A549 treated with AZD2906 at 1 μM for 4 hours (cell line): ENCODE measurements around the gene VASH2. TPM values are rescaled to one million over a fixed set of nuclear protein-coding genes. Genes with fewer than 3 reads are reported as not detected.

Experiments
- total RNA-seq: library from RNA; stranded (reverse); fragments of 200-300 nt; extraction: Qiagen RNA extraction; gene quantifications from 5 replicates; pipeline ENCODE4 v1.2.3, GENCODE V29; 2022

The VASH2 gene
- total RNA-seq = 2.2 to 3.9 TPM (median 2.8 TPM) in 5 replicates

DNA sequence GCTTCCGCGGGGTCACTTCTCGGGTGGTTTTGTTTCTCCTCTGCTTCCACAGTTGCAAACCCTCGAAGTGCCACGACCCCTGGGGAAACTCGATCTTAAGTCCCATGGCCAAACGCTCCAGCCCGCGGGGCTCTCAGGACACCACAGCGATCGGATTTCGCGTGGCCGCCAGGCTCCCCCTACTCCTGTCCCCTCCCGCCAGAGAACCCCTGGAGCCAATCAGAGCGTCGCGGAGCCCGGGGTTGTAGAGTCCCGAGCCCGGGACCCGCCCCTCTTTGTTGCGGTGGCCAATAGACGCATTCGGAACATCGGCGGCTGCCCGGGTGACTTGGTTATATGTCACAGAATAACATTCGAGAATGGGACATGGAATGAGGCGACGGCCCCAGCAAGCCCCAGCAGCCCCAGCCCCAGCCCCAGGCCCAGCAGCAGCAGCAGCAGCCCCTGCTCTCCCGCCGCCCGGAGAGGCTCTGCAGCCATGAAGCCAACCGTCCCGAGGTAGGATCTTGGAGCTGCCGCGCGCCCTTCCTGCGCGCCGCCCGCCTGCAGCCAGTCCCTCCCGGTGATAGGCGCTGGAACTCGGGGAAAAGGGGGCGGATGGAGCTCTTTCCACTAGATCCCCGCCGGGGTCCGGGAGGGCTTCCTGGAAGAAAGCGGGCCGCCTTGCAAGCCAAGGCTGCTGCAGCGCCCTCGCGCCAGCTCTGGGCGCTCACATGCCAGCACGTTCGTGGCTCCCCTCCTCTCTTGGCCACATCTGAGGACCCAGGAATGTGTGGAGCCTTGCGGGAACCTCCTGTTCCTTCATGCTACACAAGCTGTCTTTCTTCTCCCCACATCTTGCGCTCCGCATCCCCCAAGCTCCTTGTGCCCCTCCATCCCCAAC, at the start of gene VASH2:
TSS of gene VASH2 (plus strand) at position 299 of the 883 bp plus-strand sequence. CDS start 1,002 bp downstream, outside the sequence.

DNA sequence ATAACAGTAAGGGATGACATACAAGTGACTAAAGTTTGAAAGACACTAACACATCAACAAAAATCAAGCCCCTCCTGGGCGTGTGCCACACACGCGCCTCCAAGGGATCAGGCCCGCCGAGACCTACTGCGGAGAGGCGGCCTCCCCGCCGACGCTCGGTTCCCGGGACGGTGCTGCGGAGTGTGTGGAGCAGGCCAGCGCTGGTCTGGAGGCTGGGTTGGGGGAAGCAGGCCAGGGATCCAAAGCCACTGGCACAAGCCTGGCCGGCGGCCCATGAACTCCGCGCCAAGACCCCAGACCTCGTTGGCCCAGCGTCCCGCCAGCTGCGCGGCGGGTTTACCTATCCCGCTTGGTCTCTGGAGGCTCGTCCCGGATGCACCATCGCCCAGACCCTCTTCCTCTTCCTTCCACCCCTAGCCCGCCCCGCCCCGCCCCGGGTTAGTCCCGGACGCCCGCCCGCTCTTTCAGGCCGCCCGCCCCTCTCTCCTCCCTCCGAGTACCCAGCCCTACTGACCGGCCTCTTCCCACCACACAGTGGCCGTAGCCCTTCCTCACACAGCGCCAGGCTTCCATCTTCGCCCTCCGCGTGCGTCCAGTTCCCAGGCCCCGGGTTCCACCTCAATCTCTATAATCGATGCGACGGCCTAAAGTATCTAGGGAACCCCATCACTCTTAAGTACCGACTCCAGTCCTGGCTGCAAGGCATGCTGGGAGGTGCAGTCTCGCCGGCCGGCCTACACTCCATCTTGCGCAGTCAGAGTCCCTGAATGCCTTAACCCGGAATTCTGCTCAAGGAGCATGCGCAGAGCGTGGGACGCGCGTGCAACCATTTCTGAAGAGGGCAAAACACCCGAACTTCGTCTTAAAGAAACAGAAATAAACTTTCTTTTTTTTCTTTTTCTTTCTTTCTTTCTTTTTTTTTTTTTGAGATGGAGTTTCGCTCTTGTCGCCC, 65.0 kb downstream of the VASH2 start, which contains the start of gene ANGEL2:
TSS of gene ANGEL2 (minus strand) at position 769 of the 952 bp plus-strand sequence. CDS start at position 573, 196 bp downstream.

Other genes with a start within 250 kb of the VASH2 start
- 26.8 to 41.1 TPM (median 30.6 TPM) in 5 replicates for gene NSL1, start 158.8 kb upstream of the VASH2 start, total RNA-seq
- 10.7 to 16.1 TPM (median 12.1 TPM) in 5 replicates for gene TATDN3, start 158.6 kb upstream of the VASH2 start, total RNA-seq
- gene SPATA45, start 102.9 kb upstream of the VASH2 start, total RNA-seq = not detected in 5 replicates
- 12.7 to 16.7 TPM (median 14.5 TPM) in 5 replicates for gene FLVCR1, start 92.3 kb upstream of the VASH2 start, total RNA-seq
- 15.2 to 18.5 TPM (median 17.3 TPM) in 5 replicates for gene ANGEL2, start 65.3 kb downstream of the VASH2 start, total RNA-seq
- 8.8 to 11.3 TPM (median 9.6 TPM) in 5 replicates for gene RPS6KC1, start 100.7 kb downstream of the VASH2 start, total RNA-seq